NCI-H1930 (cell line): Measurements from ENCODE around the gene LYSET.
"Not testable (repeated sequence)": the region's sequence is repeated elsewhere in the genome, so short reads cannot be mapped to it uniquely, and the experiment has no call there.

Experiments used
- DNase-seq, 2 experiments: peaks; one replicate each; lab custom pipeline; 2025; lab: John Stamatoyannopoulos, UW

LYSET gene

DNA sequence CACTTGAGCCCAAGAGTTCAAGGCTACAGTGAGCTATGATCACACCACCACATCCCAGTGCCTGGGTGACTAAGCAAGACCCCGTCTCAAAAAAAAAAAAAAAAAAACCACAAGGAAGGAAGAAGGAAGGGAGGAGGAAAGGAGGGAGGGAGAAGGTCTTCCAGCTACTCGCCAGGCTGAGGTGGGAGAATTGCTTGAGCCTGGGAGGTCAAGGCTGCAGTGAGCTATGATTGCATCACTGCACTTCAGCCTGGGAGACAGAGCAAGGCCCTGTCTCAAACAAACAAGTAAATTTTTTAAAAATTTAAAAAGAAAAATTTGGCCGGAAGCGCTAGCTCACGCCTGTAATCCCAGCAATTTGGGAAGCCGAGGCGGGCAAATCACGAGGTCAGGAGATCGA is 16.5 kb upstream of the LYSET start:
- DNase-seq = not testable (repeated sequence)

DNA sequence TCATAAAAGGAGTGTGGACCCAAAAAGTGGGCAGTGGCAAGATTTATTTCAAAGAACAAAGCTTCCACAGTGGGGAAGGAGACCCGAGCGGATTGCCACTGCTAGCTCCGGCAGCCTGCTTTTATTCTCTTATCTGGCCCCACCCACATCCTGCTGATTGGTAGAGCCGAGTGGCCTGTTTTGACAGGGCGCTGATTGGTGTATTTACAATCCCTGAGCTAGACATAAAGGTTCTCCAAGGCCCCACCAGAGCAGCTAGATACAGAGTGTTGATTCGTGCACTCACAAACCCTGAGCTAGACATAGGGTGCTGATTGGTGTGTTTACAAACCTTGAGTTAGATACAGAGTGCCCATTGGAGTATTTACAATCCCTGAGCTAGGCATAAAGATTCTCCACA is 15.5 kb upstream of the LYSET start:
- not testable (repeated sequence) for DNase-seq

DNA sequence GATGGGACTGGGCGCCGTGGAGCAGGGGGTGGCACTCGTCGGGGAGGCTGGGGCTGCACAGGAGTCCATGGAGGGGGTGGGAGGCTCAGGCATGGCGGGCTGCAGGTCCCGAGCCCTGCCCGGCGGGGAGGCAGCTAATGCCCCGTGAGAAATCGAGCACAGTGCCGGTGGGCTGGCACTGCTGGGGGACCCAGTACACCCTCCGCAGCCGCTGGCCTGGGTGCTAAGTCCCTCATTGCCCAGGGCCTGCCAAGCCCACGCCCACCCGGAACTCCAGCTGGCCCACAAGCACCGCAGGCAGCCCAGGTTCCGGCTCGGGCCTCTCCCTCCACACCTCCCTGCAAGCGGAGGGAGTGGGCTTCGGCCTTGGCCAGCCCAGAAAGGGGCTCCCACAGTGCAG is 15.0 kb upstream of the LYSET start:
- DNase-seq = not testable (repeated sequence)

DNA sequence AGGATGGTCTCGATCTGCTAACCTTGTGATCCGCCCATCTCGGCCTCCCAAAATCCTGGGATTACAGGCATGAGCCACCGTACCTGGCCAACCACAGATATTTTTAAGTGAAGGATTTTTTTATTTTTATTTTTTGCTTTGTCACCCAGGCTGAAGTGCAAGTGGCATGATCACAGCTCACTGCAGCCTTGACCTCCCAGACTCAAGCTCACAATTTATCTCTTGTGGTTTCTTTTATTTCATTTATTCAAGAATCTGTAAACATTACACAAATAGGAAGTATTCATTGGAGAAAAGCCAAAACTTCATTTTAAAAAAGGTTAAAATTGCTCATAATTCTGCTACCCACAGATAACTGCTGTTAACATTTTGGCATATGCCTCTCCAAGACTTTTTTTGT is 13.7 kb upstream of the LYSET start:
- no peak for DNase-seq

DNA sequence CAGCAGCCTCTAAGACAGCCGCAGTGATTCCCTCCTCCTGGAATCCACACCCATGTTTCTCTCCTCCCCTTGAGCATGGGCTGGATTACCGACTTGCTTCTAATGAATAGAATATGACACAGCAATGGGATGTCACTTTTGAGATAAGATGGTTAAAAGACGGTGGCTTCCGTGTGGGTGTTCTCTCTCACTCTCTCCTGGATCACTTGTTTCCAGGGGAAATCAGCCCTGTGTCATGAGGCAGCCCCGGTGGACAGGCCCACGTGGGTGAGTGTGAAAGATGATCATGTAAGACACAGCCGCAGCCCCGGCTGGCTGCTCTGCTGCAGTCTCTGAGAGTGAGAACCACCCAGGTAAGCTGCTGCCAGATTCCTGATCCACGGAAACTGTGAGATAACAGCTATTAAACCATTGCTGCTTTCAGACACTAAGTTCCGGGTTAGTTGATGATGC is 11.1 kb upstream of the LYSET start:
- DNase-seq = no peak

DNA sequence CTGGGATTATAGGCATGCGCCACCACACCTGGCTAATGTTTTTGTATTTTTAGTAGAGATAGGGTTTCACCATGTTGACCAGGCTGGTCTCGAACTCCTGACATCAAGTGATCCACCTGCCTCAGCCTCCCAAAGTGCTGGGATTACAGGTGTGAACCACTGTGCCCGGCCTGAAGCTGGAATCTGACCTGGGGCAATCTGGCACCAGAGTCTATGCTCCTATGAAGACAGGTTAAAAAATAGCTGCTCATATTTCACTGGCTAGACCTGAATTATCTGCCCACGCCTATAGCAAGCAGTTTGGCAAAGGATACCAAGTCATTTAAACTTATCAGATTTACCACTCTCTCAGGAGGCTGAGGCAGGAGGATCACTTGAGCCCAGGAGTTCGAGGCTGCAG is 10.4 kb upstream of the LYSET start:
- not testable (repeated sequence) for DNase-seq

DNA sequence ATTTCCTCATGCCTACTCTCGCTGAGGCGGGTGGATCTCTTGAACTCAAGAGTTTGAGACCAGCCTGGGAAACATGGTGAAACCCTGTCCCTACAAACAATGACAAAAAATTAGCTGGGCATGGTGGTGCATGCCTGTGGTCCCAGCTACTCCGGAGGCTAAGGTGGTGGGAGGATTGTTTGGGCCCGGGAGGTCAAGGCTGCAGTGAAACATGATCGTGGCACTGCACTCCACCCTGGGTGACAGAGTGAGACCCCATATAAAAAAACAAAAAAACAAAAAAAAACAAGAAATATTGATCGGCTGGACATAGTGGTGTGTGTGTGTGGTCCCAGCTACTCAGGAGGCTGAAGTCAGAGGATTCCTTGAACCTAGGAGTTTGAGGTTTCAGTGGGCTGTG is 9.6 kb upstream of the LYSET start:
- no peak for DNase-seq

DNA sequence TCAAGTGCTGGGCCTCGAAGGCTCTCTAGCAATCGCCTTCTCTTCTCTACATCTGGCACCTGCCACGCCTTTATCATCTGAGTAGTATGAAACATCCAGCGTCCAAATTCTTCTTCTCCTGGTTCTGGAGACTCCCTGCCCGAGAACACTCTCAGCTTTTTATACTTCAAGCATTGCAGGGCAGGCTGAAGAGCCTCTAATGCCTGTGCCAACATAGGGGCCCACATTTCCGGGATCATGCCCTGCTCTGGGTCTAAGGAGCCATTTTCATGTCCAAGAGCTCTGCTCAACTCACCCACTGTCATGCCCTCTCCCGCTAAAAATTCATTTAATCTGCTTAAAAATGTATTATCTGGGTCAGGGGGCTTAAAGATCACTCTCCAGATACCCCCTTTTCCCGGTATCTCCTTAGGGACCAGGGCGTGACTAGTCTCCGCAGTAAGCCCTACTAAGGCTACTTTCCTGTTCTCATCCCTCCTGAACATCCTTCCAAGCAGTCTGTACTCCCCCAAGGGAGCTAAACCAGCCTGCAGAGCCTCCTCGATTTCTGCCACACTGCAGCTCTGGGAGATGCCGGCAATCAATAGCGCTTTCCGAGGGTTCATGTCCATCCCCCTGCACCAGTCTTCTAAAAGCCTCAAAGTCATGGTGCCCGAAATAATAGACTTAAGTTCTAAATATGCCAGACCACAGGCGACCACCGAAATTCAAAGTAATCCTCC is 1.4 kb upstream of the LYSET start:
- no peak for DNase-seq

DNA sequence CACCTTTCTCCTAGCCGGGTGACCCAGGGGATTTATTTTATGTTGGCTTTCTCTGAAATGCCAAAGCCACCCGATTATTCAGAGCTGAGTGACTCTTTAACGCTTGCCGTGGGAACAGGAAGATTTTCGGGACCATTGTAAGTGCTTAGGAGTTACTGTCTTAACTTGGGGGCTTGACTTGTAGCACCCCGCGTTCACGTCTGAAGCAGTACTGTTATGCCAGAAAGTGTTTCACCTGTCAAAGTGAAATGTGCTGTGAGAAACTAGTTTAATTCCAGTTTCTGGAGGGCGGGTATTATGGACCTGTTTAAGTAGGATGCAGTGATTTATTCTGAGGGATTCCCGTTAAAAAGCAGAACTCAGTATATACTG is 218 bp downstream of the LYSET start:
- DNase-seq = no peak

DNA sequence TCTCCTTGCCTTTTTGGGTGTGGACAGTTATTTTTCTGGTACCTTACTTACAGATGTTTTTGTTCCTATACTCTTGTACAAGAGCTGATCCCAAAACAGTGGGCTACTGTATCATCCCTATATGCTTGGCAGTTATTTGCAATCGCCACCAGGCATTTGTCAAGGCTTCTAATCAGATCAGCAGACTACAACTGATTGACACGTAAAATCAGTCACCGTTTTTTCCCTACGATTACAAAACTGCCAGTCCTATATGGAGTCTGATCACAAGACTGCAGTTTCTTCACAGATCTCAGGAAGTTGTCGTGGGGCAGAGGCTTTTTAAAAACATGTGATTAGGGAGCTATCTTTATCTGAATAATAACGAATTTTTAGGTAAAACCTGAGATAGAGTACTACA is 1.3 kb downstream of the LYSET start:
- no peak for DNase-seq

DNA sequence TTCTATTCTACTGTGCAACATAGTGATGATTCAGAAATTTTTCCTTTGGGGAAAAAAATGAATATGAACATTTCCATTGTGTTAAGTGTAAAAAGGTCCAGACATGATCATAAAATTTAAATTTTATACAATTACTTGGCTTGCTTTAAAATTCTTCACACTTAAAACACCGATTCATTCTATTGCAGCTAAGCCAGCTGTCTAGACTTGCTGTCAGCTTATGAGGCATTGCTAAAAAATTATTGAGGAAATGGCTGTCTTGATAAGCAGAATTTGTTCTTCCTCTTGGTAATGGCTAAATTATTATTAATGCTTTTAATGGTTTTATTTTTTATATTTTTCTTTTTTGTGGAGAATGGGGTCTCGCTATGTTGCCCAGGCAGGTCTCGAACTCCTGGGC is 1.8 kb downstream of the LYSET start:
- DNase-seq = no peak

DNA sequence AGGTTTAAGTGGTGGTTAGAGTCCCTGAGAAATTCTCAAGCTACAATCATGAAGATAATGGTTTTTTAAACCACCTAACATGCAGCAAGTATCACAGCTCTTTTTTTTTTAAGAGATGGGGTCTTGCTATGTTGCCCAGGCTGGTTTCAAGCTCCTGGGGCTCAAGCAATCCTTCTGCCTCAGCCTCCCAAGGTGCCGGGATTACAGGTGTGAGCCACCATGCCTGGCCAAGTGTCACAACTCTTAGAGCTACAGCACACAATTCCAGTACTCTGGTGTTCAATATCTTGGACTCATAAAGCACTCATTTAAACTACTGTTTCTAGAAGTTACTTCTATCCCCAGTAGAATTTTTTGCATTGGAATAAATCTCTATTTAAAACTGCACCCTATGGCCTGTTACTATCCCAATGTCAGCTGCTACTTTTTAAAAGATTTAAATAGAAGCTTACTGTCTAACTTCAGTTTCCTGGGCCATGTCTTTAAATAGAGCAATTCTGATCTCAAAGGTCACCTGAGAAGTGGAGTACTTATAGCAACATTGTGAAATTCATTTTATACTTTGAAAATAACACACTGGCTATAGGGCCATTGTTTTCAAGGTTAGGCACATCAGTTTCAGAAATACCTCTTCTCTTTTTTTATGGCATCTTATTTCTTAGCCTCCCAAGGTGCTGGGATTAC is 10.3 kb downstream of the LYSET start:
- no peak for DNase-seq

DNA sequence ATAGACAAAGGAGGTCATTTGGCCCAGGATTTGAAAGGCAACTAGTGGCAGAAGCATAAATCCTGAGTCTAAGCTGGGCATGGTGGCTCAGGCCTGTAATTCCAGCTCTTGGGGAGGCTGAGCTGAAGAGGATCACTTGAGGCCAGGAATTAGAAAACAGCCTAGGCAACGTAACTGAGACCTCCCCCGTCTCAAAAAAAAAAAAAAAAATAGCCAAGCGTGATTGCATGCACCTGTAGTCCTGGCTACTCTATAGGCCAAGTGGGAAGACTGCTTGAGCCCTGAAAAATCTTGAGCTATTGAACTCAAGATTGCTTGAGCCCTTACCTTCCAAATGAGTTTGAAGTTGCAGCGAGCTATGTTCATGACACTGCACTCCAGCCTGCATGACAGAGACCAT is 13.9 kb downstream of the LYSET start:
- DNase-seq = no peak

DNA sequence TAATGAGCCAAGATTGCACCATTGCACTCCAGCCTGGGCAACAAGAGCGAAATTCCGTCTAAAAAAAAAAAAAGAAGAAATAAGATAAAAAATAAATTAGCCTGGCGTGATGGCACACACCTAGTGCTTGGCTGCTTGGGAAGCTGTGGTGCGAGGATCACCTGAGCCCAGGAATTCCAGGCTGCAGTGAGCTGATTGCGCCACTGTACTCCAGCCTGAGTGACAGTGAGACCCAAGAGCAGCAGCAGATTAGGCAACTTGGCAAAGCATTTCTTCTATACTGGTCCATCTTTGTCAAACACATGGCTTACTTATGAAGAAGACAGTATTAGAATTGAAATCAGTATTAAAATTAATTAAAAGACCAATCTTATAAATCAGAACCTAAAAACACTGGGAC is 15.4 kb downstream of the LYSET start:
- DNase-seq = no peak

DNA sequence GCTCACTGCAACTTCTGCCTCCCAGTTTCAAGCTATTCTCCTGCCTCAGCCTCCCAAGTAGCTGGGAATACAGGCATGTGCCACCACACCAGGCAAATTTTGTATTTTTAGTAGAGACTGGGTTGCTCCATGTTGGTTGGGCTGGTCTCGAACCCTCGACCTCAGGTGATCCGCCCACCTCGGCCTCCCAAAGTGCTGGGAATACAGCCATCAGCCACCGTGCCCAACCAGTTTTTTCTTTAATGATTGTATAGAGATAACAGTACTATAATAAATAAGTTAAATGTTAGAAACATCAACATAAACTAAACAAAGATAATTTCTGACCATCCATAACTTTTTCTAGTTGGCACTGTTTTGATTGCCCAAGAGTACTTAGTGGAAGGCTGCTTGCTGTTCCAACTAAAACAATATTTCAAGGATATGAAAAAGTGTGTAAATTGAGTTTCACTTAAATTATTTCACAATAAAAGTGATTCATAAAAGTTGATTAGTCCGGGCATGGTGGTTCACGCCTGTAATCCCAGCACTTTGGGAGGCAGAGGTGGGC is 16.1 kb downstream of the LYSET start:
- DNase-seq = no peak

DNA sequence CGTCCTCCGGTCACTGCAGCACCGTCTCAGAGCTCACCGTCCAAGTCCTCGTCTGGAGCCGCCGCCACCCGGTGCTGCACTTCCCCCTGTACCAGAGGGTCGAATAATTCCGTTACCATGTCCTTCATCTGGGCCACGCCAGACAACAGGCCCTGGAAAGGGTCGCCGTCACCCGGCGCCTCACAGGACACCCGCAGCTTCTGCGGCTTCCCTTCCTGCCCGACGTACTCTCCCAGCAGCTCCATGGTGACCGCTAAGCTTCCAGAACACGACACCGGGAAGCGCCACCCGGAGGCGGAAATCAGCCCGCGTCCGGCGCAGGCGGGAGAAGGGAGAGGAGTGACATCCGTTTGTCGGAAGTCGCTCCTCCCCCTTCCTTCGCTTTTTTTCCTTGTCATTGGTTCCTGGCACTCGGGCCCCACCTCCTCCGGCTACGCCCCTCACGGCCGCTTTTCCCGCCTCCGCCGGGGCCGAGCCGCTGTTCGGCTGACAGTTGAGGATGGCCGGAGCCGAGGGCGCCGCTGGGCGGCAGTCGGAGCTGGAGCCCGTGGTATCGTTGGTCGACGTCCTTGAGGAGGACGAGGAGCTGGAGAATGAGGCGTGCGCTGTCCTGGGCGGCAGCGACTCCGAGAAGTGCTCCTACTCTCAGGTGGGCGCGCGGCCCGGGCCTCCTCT is 21.8 kb downstream of the LYSET start, which contains the start of the genes GON7 and UBR7:
TSS of gene GON7 (minus strand) at position 273 of the 675 bp plus-strand sequence. CDS start at position 245, 28 bp downstream.
TSS of gene UBR7 (plus strand) at position 464 of the 675 bp plus-strand sequence. CDS start at position 500, 36 bp downstream.
- peak; percentile 92 to 93 for DNase-seq

DNA sequence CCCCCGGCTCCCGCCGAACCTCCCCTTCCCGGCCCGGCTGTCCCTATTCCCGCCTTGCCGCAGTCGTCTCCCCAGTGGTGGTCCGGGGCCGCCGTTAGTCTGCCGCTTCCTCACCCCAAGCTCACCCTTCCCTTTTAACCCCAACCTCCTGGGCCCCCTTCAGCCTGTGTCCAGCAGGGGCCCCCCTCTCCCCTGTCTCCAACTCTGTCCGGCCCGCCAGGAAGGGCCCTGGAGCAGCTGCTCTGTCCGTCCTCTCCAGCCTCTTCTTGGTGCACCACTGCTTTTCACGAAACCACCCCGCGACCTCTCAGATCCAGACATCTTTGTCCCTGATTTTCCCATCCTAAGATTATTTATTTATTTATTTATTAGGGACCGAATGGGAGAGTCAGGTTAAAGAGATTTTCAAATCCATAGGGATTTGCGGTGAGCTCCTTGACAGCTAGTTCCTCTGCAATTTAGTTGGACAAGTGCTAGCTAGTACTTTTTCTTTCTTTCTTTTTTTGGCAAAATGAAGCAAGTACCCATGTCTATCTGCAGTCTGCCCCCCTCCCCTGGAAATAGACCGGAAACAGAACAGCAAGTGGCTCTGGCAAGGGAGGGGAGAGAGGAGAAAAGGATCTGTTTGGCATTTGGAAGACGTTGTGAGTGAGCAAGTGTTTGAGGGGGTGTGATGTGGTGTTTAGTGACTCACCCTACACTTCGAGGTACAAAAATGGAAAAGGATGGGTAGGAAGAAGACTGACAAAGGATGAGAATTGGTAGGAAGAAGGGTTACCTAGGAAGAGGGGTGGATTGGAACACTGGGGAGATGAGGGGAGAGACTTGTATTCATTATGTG is 22.6 kb downstream of the LYSET start:
- peak; percentile 42 to 46 for DNase-seq

DNA sequence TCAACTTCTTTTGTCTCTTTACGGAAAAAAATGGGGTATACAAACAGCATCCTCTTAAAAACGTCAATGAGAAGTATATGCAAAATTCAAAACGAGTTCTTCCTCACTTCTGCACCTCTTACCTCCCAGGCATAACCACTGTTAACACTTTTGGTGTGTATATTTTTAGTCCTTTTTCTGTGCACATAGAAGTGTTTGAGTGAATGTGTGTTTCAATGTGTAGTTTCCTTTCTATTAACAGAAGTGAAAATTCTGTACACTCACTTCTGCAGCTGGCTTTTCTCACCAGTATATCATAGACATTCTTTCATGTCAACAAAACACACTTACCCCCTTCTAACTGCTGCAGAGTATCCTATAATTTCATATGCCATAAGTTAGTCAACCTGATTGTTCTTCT is 27.3 kb downstream of the LYSET start:
- no peak for DNase-seq

DNA sequence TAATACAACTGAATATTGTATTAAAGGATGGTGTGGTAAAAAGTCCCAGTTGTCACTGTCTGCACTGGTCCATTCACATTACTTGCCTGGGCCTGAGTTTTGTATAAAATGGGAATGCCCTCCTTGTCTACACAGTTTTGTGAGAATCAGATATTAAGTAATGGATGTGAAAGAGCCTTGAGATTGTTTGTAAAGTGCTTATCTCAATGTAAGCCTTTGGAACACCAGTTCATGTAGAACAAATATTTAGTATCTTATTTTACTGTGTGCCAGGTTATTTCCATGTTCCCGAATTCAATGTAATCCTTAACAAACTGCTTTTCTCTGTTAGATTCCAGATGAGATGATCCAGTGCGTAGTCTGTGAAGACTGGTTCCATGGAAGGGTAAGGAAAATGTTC is 29.5 kb downstream of the LYSET start:
- no peak for DNase-seq

DNA sequence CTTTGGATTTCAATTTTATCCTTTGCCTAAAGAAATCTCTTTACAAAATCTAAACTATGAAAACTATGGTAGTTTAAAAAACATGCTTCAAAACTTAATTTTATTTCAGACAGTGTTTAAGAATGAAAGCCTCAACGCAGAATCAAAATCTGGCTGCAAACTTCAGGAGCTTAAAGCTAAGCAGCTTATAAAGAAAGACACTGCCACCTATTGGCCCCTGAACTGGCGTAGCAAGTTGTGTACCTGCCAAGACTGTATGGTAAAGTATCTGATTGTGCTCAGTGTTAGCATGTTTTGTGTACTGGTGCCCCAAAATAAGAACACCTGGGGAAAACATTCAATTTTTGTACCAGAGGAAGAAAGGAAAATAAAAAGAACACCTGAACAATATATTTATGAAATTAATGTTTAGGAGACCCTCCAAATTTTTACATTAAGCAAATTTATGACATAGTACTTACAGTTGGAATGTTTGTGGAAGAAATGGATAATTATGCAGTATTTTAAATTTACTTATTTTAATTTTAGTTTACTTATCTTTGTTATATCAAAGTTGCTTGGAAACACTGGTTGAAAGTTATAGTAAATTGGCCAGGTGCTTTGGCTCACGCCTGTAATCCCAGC is 34.1 kb downstream of the LYSET start:
- peak; percentile 5 to 24 for DNase-seq

DNA sequence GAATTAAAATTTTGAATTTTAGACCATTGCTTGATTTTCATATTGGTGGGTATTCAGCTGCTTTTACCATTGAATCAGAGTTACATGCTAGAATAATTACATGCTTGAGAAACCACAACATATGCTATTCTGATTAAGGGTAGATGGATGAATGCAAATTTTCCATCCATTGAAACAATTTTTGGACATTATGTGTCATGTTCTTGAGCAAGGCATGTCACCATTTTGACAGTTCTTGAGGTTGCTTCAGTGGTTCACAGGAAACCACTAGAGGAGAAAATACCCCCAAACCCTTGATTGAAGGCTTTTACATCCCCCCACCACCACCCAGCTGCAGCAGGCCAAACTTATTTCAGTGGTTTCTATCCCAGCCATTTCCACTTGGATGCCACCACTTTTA is 35.4 kb downstream of the LYSET start:
- no peak for DNase-seq
